ENCODE data around the gene PPTC7.
"Not testable (repeated sequence)": the region's sequence is repeated elsewhere in the genome, so short reads cannot be mapped to it uniquely, and the experiment has no call there.

The PPTC7 gene

GRCh38 chr12:110574044-110574443, 9.1 kb downstream of the PPTC7 start:
- Histone ChIP-seq H3K27me3 (no peaks in the 10 kb centered on the region), H3K27ac (no peak overlapping the region), H3K4me1 (peaks cover 8% of the 10 kb centered on the region), H3K9ac (no peak overlapping the region), H4K20me1 (peaks cover 83% of the 10 kb centered on the region), H3K9me3 (peaks cover 50% of the 10 kb centered on the region), H3K4me2 (no peak overlapping the region), H3K4me3 (no peak overlapping the region), H3K36me3 (peaks cover 37% of the 10 kb centered on the region)
- no peak for TF ChIP-seq Cebpa-rat (IDR thresholded peaks at IDR 0.05)

DNA sequence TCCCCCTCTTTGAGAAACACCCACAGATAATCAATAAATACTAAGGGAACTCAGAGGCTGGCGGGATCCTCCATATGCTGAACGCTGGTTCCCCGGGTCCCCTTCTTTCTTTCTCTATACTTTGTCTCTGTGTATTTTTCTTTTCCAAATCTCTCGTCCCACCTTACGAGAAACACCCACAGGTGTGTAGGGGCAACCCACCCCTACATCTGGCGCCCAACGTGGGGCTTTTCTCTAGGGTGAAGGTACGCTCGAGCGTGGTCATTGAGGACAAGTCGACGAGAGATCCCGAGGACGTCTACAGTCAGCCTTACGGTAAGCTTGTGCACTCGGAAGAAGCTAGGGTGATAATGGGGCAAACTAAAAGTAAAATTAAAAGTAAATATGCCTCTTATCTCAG, 12.3 kb downstream of the PPTC7 start:
- H3K9ac ChIP-seq, H3K27ac ChIP-seq, H3K4me2 ChIP-seq, H3K4me1 ChIP-seq, H3K27me3 ChIP-seq, H3K4me3 ChIP-seq: not testable (repeated sequence)
- Histone ChIP-seq H4K20me1 (peaks cover 83% of the 10 kb centered on the region), H3K36me3 (peaks cover 41% of the 10 kb centered on the region), H3K9me3 (peaks cover 63% of the 10 kb centered on the region)

- not testable (repeated sequence) for H3K27ac ChIP-seq, H3K4me3 ChIP-seq, H3K4me2 ChIP-seq, H3K4me1 ChIP-seq, H3K9ac ChIP-seq, H3K27me3 ChIP-seq
- peaks cover 41% of the 10 kb centered on the region for H3K36me3 ChIP-seq
- peaks cover 83% of the 10 kb centered on the region for H4K20me1 ChIP-seq
- H3K9me3 ChIP-seq, result peaks cover 62% of the 10 kb centered on the region
Observed at GRCh38 chr12:110569838-110570237, 13.3 kb downstream of the PPTC7 start.

- H4K20me1 ChIP-seq, result peaks cover 83% of the 10 kb centered on the region
- no peak overlapping the region for H3K27ac ChIP-seq
- no peaks in the 10 kb centered on the region for H3K27me3 ChIP-seq
- H3K4me3 ChIP-seq, result no peak overlapping the region
- H3K9me3 ChIP-seq, result peaks cover 52% of the 10 kb centered on the region
- no peak overlapping the region for H3K4me2 ChIP-seq
- no peaks in the 10 kb centered on the region for H3K4me1 ChIP-seq
- H3K36me3 ChIP-seq, result peaks cover 39% of the 10 kb centered on the region
- TF ChIP-seq Cebpa-rat (IDR thresholded peaks at IDR 0.05), result no peak
- H3K9ac ChIP-seq, result no peak overlapping the region
Observed at GRCh38 chr12:110568752-110569151, 14.4 kb downstream of the PPTC7 start.

- H3K9me3 ChIP-seq, result peaks cover 34% of the 10 kb centered on the region
- H3K27ac ChIP-seq, result no peak overlapping the region
Observed at GRCh38 chr12:110566993-110567392, 16.1 kb downstream of the PPTC7 start.

GRCh38 chr12:110565894-110566871, 16.9 kb downstream of the PPTC7 start:
- H4K20me1 ChIP-seq, result peaks cover 85% of the 10 kb centered on the region
- peaks cover 17% of the 10 kb centered on the region for H3K4me1 ChIP-seq
- peaks cover 26% of the 10 kb centered on the region for H3K9me3 ChIP-seq
- H3K36me3 ChIP-seq, result peaks cover 19% of the 10 kb centered on the region
- no peak for TF ChIP-seq Cebpa-rat (IDR thresholded peaks at IDR 0.05)
- H3K9ac ChIP-seq, result no peak overlapping the region
- H3K4me2 ChIP-seq, result no peak overlapping the region
- H3K27me3 ChIP-seq, result no peaks in the 10 kb centered on the region
- no peak overlapping the region for H3K27ac ChIP-seq
- H3K4me3 ChIP-seq, result no peak overlapping the region

More at GRCh38 chr12:110566993-110567392, 16.1 kb downstream of the PPTC7 start:
- no peak for TF ChIP-seq Cebpa-rat (IDR thresholded peaks at IDR 0.05)
- no peak overlapping the region for H3K9ac ChIP-seq
- no peak overlapping the region for H3K4me2 ChIP-seq
- H3K27me3 ChIP-seq, result no peaks in the 10 kb centered on the region
- H3K36me3 ChIP-seq, result peaks cover 22% of the 10 kb centered on the region
- H3K4me3 ChIP-seq, result no peak overlapping the region
- peaks cover 15% of the 10 kb centered on the region for H3K4me1 ChIP-seq
- peaks cover 84% of the 10 kb centered on the region for H4K20me1 ChIP-seq

DNA sequence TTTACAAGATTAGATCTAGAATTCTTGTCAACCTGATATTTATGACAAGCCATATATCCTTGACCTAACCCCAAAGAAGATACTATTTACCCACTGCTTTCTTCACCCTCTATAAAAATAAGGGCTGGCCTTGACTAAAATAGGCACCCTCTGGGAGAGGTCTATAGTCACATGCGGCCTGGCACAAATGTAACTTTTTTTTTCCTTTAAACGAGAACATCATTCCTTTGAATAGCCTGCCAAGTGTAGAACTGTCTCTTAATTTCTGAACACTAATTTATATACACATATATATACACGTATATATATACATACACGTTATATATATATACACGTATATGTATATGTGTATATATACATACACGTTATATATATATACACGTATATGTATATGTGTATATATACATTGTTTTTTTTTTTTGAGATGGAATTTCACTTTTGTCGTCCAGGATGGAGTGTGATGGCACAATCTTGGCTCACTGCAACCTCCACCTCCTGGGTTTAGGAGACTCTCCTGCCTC, 18.6 kb downstream of the PPTC7 start:
- TF ChIP-seq Cebpa-rat (IDR thresholded peaks at IDR 0.05), result no peak
- H3K4me3 ChIP-seq, result no peak overlapping the region
- peaks cover 26% of the 10 kb centered on the region for H3K36me3 ChIP-seq
- peaks cover 100% of the 10 kb centered on the region for H4K20me1 ChIP-seq
- H3K27me3 ChIP-seq, result no peaks in the 10 kb centered on the region
- H3K4me2 ChIP-seq, result no peak overlapping the region
- H3K4me1 ChIP-seq, result peaks cover 19% of the 10 kb centered on the region
- peaks cover 24% of the 10 kb centered on the region for H3K9me3 ChIP-seq
- H3K9ac ChIP-seq, result no peak overlapping the region
- H3K27ac ChIP-seq, result no peak overlapping the region

DNA sequence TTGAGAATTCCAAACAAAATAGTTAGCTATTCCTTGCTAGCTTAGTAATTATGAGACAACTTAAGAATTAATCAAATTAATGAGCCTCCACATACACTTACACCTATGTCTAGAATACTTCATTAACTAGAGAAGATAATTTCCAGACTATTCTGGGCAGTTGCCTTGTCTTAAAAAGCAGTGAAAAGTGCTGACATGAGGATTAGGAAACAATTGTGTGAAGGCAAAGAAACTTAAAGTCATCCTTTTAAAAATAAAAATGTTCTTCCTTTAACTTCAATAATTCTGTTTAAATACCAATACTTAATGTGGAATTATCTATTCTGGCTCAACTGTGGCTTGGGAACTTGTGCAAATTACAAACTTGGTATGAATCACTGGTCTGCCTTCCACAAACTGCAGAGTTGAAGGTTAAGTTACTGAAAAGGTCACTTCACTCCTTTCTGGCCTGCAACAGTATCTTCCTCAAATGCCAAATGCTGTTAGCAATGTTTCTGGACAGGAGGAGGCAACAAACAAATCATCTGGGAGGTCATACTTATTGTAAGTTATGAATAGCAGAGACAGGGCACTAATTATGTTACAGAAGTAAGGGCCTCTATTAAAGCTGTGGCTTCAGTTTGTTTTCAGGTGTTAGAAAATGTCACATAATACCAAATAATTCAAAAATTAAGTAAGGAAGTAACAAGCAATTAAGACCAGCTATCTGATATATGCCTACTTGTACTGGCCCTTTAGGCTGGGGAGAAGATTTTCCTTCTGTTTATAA, 19.2 kb downstream of the PPTC7 start:
- H3K27ac ChIP-seq, result no peak overlapping the region
- H3K9ac ChIP-seq, result no peak overlapping the region
- peaks cover 100% of the 10 kb centered on the region for H4K20me1 ChIP-seq

GRCh38 chr12:110562386-110562785, 20.7 kb downstream of the PPTC7 start:
- H3K27ac ChIP-seq, H3K4me3 ChIP-seq, H3K27me3 ChIP-seq, H3K9ac ChIP-seq, H3K4me2 ChIP-seq: not testable (repeated sequence)
- Histone ChIP-seq H3K36me3 (peaks cover 30% of the 10 kb centered on the region), H3K9me3 (peaks cover 26% of the 10 kb centered on the region), H3K4me1 (peaks cover 31% of the 10 kb centered on the region), H4K20me1 (peaks cover 100% of the 10 kb centered on the region)

More for the DNA sequence above, 19.2 kb downstream of the PPTC7 start:
- Histone ChIP-seq H3K36me3 (peaks cover 27% of the 10 kb centered on the region), H3K9me3 (peaks cover 24% of the 10 kb centered on the region), H3K27me3 (no peaks in the 10 kb centered on the region), H3K4me2 (no peak overlapping the region), H3K4me3 (no peak overlapping the region), H3K4me1 (peaks cover 25% of the 10 kb centered on the region)
- no peak for TF ChIP-seq Cebpa-rat (IDR thresholded peaks at IDR 0.05)

Measured in BLaER1 (cell line).